Calu3 (cell line): ENCODE measurements around the gene EPAS1. TPM values are rescaled to one million over a fixed set of nuclear protein-coding genes. Genes with fewer than 3 reads are reported as not detected.

Source experiments
- BruUV-seq: library from RNA; stranded (reverse); fragments of 400-500 nt; replicated peaks from 2 replicates; lab custom pipeline; 2021; lab: Mats Ljungman, UMichigan
- CTCF ChIA-PET: fragments of 300-600 bp; sonication (Branson Sonifier 250); formaldehyde crosslinking; loops from one replicate; lab custom pipeline; 2022; ENCODE audit warnings: antibody characterized with exemption; lab: Charles Lee
- DNase-seq: peaks from one replicate; pipeline ENCODE4 v3.0.0; 2022
- H3K27ac Mint-ChIP-seq: one replicate; pipeline ENCODE4 v1.8.0; 2022; ENCODE audit warnings: mixed read lengths; ENCODE audit not compliant: unreplicated experiment
- H3K27me3 Mint-ChIP-seq: one replicate; pipeline ENCODE4 v1.8.0; 2022; ENCODE audit warnings: mixed read lengths; ENCODE audit not compliant: unreplicated experiment
- H3K36me3 Mint-ChIP-seq: one replicate; pipeline ENCODE4 v1.8.0; 2022; ENCODE audit warnings: mild to moderate bottlenecking, moderate library complexity, mixed read lengths; ENCODE audit not compliant: insufficient read depth, unreplicated experiment
- H3K4me1 Mint-ChIP-seq: one replicate; pipeline ENCODE4 v1.8.0; 2022; ENCODE audit warnings: mild to moderate bottlenecking, low read depth, mixed read lengths; ENCODE audit not compliant: unreplicated experiment
- H3K4me3 Mint-ChIP-seq: one replicate; pipeline ENCODE4 v1.8.0; 2022; ENCODE audit warnings: mild to moderate bottlenecking, low read depth, moderate library complexity, mixed read lengths; ENCODE audit not compliant: unreplicated experiment
- H3K9me3 Mint-ChIP-seq: one replicate; pipeline ENCODE4 v1.8.0; 2022; ENCODE audit warnings: low read depth, mixed read lengths; ENCODE audit not compliant: unreplicated experiment
- intact Hi-C: fragments of 100-400 bp; cut with micrococcal nuclease; formaldehyde crosslinking; loops from one replicate; pipeline ENCODE4 v1.10.0; 2022; ENCODE audit not compliant: unreplicated experiment
- total RNA-seq: library from RNA; stranded (reverse); gene quantifications from 2 replicates; pipeline ENCODE4 v1.2.3, GENCODE V29; 2022
- TF ChIP-seq, protein P1 (sequence below): fragments of 200-600 bp; IDR thresholded peaks from one replicate; pipeline ENCODE4 v1.8.0; 2022; ENCODE audit warnings: antibody characterized with exemption; ENCODE audit not compliant: unreplicated experiment

Gene EPAS1
- total RNA-seq, 1 experiment from 2014 or later, result 18.5 TPM

DNA sequence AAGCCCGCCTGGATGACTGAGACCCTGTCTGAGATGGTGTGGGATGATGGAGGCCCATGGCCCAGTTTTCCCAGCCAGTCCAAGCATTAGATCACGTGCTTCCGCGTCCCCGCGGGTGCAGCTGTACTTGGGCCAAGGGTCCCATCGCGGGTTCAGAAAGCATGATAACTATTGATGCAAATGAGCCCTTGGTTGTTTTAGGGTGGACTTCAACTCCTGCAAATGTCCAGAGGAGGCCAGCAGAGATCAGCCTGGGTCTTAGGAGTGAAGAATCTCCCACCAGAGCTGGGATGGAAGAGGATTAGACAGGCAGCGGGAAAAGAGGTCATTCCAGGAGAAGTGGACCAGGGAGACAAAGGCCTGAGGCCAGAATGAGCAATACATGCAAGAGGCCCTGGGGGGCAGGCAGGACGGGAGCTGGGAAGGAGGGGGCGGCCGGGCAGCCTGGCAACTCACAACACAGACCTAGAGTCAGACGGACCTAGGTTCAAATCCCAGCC is 92.3 kb downstream of the EPAS1 start:
- TF ChIP-seq, protein P1, sequence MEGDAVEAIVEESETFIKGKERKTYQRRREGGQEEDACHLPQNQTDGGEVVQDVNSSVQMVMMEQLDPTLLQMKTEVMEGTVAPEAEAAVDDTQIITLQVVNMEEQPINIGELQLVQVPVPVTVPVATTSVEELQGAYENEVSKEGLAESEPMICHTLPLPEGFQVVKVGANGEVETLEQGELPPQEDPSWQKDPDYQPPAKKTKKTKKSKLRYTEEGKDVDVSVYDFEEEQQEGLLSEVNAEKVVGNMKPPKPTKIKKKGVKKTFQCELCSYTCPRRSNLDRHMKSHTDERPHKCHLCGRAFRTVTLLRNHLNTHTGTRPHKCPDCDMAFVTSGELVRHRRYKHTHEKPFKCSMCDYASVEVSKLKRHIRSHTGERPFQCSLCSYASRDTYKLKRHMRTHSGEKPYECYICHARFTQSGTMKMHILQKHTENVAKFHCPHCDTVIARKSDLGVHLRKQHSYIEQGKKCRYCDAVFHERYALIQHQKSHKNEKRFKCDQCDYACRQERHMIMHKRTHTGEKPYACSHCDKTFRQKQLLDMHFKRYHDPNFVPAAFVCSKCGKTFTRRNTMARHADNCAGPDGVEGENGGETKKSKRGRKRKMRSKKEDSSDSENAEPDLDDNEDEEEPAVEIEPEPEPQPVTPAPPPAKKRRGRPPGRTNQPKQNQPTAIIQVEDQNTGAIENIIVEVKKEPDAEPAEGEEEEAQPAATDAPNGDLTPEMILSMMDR, result no peak
- no TSS peak for BruUV-seq
- no peaks in the 10 kb centered on the region for H3K36me3 Mint-ChIP-seq
- no peaks in the 10 kb centered on the region for H3K4me1 Mint-ChIP-seq
- CTCF ChIA-PET, result no interaction called here
- DNase-seq, result no peak
- no peak overlapping the region for H3K27ac Mint-ChIP-seq
- no peaks in the 10 kb centered on the region for H3K9me3 Mint-ChIP-seq
- no peak overlapping the region for H3K4me3 Mint-ChIP-seq
- intact Hi-C loops, result no loop called here
- H3K27me3 Mint-ChIP-seq, result peaks cover 13% of the 10 kb centered on the region

DNA sequence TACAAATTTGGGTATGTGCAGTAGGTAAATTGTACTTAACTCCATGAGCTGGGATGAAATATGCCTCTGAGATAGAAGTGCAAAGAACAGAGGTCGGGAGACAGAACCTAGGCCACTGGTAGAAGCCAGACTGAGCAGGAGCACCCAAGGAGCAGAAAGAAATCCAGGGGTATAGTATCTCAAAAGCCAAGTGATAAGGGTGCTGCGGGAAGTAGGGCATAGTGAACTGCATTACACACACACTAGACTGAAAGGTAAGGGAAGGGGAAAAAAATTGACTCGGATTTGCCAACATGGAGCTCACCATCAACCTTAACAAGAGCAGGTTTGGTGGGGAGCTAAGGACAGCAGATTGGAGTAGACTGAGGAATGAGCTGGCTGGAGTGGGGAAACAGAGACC is 92.8 kb downstream of the EPAS1 start:
- H3K27me3 Mint-ChIP-seq, result peaks cover 13% of the 10 kb centered on the region
- CTCF ChIA-PET, result interaction anchor here (1.3 kb wide), 1 partner anchor 461 kb away, joined by 3 read pairs; no protein-coding TSS in a partner anchor
- DNase-seq, result no peak

DNA sequence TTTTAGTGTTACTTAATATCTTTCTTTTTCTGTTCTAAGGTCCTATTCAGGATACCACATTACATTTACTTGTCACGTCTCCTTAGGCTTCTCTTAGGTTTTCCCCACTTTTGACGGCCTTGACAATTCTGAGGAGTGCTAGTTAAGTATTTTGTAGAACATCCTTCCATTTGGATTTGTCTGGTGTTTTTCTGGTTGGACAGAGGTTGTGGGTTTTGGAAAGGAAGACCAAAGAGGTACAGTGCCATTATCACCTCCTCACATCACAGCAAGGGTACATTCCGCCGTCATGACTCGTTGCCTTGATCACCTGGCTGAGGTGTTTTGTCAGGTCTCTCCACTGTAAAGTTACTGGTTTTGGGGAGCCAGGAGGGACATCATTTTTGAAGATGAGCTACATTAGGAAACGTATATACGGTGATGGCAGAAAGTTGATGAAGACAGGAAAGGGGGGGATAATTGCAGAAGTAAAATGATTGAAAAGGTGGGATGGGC is 93.7 kb downstream of the EPAS1 start:
- H3K4me3 Mint-ChIP-seq, result no peak overlapping the region
- CTCF ChIA-PET, result interaction anchor here (1.3 kb wide), 1 partner anchor 460 kb away, joined by 3 read pairs; no protein-coding TSS in a partner anchor
- H3K36me3 Mint-ChIP-seq, result no peaks in the 10 kb centered on the region
- H3K27ac Mint-ChIP-seq, result no peak overlapping the region
- intact Hi-C loops, result no loop called here
- no TSS peak for BruUV-seq
- no peaks in the 10 kb centered on the region for H3K9me3 Mint-ChIP-seq
- H3K4me1 Mint-ChIP-seq, result no peaks in the 10 kb centered on the region
- TF ChIP-seq, protein P1, result no peak
- no peak for DNase-seq
- H3K27me3 Mint-ChIP-seq, result peaks cover 13% of the 10 kb centered on the region

More for the DNA sequence above, 92.8 kb downstream of the EPAS1 start:
- H3K4me1 Mint-ChIP-seq, result no peaks in the 10 kb centered on the region
- H3K36me3 Mint-ChIP-seq, result no peaks in the 10 kb centered on the region
- no peak overlapping the region for H3K4me3 Mint-ChIP-seq
- intact Hi-C loops, result no loop called here
- H3K9me3 Mint-ChIP-seq, result no peaks in the 10 kb centered on the region
- H3K27ac Mint-ChIP-seq, result no peak overlapping the region
- TF ChIP-seq, protein P1, result no peak
- BruUV-seq, result no TSS peak

DNA sequence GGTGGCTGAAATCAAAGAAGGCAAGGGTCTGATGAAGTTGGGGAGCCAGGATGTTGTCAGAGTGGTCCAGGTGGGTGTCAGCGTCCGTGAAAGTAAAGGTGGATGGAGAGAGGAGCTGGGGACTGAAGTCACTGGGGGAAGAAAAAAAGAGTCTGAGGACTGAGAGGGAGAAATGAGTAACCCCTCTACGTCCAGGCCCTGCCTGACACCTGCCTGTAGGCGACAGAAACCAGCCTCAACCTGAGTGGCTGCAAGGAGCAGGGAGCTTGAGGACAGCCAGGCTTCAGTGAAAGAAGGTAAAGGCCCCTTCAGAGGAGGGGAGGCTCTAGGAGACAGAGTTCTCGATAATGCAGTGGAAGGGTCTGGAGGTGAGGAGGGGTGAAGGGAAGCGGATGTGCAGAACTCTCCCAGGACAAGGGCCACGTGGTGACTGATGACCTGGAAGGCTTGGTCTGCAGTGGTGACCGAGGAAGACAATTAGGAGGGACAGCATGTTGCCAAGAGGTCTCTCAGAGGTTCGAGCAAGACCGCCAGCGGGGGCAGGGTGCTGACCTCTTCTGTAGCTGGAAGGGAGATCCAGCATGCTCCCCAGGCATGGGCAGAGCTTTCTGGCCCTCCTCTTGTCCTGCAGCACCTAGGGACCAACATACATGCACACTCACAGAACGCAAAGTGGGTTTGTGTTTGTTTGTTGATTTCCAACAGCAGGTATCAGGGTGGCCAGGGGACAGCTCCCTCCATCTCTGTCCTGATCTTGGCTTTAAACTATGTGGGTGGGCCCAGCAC is 95.5 kb downstream of the EPAS1 start:
- DNase-seq, result no peak
- TF ChIP-seq, protein P1, result no peak
- no peaks in the 10 kb centered on the region for H3K4me1 Mint-ChIP-seq
- H3K4me3 Mint-ChIP-seq, result no peak overlapping the region
- no TSS peak for BruUV-seq
- H3K27me3 Mint-ChIP-seq, result peaks cover 13% of the 10 kb centered on the region
- H3K9me3 Mint-ChIP-seq, result no peaks in the 10 kb centered on the region
- CTCF ChIA-PET, result no interaction called here
- no peak overlapping the region for H3K27ac Mint-ChIP-seq
- no peaks in the 10 kb centered on the region for H3K36me3 Mint-ChIP-seq
- intact Hi-C loops, result no loop called here
